Esophagus muscularis mucosa (tissue), 4 donors: ENCODE results near the gene FAM20A. TPM values are rescaled to one million over a fixed set of nuclear protein-coding genes. Genes with fewer than 3 reads are reported as not detected.
"Not testable (repeated sequence)": the region's sequence is repeated elsewhere in the genome, so short reads cannot be mapped to it uniquely, and the experiment has no call there.

Source experiments
- DNase-seq: peaks from one replicate; pipeline ENCODE4 v3.0.0-alpha.2; 2017; ENCODE audit errors: extremely low spot score
- H3K27ac ChIP-seq, 4 donors: fragments of 200-600 bp; sonication (generic); replicated peaks in 1 of 4; 1 replicate in 3 of 4; 2 replicates in 1 of 4; pipeline ENCODE4 v1.5.1; 2016 to 2019; ENCODE audit warnings: mild to moderate bottlenecking in 1 of 4
- H3K27me3 ChIP-seq, 4 donors: fragments of 200-600 bp; sonication (generic); one replicate each; pipeline versions ENCODE4 v1.5.1 to v1.6.0; 2016 to 2019
- H3K36me3 ChIP-seq, 4 donors: fragments of 200-600 bp; sonication (generic); one replicate each; pipeline ENCODE4 v1.5.1; 2016 to 2019
- H3K4me1 ChIP-seq, 4 donors: fragments of 200-600 bp; sonication (generic); one replicate each; pipeline ENCODE4 v1.5.1; 2016 to 2019
- H3K4me3 ChIP-seq, 4 donors: fragments of 200-600 bp; sonication (generic); 1 replicate in 2 of 4; 2 replicates in 2 of 4; pipeline ENCODE4 v1.5.1; 2016 to 2019; ENCODE audit warnings: mild to moderate bottlenecking in 4 of 4, moderate library complexity in 1 of 4
- H3K9me3 ChIP-seq, 4 donors: fragments of 200-600 bp; sonication (generic); 1 replicate in 3 of 4; 2 replicates in 1 of 4; pipeline ENCODE4 v1.5.1; 2016 to 2019
- EP300 ChIP-seq: sonication (generic); formaldehyde crosslinking; IDR thresholded peaks from one replicate; pipeline ENCODE4 v1.6.1; 2017; ENCODE audit warnings: antibody characterized with exemption
- POLR2A ChIP-seq: fragments of 450-650 bp; IDR thresholded peaks from one replicate; pipeline ENCODE4 v1.6.1; 2017; ENCODE audit warnings: antibody characterized with exemption, moderate library complexity, mild to moderate bottlenecking, low read depth
- POLR2AphosphoS5 ChIP-seq, 2 donors: sonication (generic); formaldehyde crosslinking; IDR thresholded peaks; one replicate each; pipeline ENCODE4 v1.6.1; 2017; ENCODE audit warnings: antibody characterized with exemption in 2 of 2
- WGBS: methylation state at CpG from one replicate; pipeline ENCODE4 v1.1.5; 2018; 5-methylcytosine and 5-hydroxymethylcytosine counted together
- intact Hi-C: fragments of 100-400 bp; cut with DNase I; formaldehyde crosslinking; loops from one replicate; pipeline ENCODE4 v1.15.1; 2023
- total RNA-seq, 4 donors: library from RNA; depleted of rRNA; stranded (reverse); fragments of >200 nt; gene quantifications; one replicate each; pipeline versions ENCODE4 v1.1.0 to v1.2.1, GENCODE V29; 2016
- TF ChIP-seq, protein P1 (sequence below), 3 experiments: fragments of 200-600 bp in 2 of 3; fragments of 450-650 bp in 1 of 3; sonication (generic) in 2 of 3; IDR thresholded peaks; one replicate each; pipeline ENCODE4 v1.5.1; 2017 to 2019; ENCODE audit warnings: antibody characterized with exemption in 3 of 3, mild to moderate bottlenecking in 2 of 3, moderate library complexity in 1 of 3

The FAM20A gene
- total RNA-seq, 4 donors from 2014 or later = 1.7 to 21.2 (median 3.2) TPM

DNA sequence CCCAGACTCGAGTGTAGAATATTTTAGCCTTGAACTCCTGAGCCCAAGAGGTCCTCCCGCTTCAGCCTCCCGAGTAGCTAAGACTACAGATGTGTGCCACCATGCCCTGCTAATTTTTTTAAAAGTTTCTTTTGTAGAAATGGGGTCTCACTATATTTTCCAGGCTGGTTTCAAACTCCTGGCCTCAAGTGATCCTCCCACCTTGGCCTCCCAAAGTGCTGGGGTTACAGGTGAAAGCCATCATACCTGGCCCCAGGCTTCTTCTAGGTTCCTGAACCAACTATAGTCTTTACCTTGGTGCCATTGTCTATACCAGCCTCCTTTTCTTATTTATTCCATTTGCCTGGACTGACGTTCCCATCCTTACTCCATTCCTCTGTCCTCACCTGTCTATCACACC lies 106.1 kb downstream of the FAM20A start:
- Histone ChIP-seq H3K27me3 (no peaks in the 10 kb centered on the region), H3K9me3 (no peaks in the 10 kb centered on the region), H3K27ac (peak overlapping the region in 1 of 4 donors; percentile 13), H3K4me3 (no peak overlapping the region), H3K36me3 (no peaks in the 10 kb centered on the region), H3K4me1 (peaks cover 24 to 36% (median 25%) of the 10 kb centered on the region in 4 donors)
- 89% methylated on average over 4 of the region's 4 CpGs for WGBS
- TF ChIP-seq, protein P1, sequence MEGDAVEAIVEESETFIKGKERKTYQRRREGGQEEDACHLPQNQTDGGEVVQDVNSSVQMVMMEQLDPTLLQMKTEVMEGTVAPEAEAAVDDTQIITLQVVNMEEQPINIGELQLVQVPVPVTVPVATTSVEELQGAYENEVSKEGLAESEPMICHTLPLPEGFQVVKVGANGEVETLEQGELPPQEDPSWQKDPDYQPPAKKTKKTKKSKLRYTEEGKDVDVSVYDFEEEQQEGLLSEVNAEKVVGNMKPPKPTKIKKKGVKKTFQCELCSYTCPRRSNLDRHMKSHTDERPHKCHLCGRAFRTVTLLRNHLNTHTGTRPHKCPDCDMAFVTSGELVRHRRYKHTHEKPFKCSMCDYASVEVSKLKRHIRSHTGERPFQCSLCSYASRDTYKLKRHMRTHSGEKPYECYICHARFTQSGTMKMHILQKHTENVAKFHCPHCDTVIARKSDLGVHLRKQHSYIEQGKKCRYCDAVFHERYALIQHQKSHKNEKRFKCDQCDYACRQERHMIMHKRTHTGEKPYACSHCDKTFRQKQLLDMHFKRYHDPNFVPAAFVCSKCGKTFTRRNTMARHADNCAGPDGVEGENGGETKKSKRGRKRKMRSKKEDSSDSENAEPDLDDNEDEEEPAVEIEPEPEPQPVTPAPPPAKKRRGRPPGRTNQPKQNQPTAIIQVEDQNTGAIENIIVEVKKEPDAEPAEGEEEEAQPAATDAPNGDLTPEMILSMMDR (IDR thresholded peaks at IDR 0.05) = no peak
- TF ChIP-seq POLR2AphosphoS5 (IDR thresholded peaks at IDR 0.05) = no peak
- no peak for TF ChIP-seq EP300
- TF ChIP-seq POLR2A = no peak
- no peak for DNase-seq
- intact Hi-C loops = no loop called here

- H3K4me3 ChIP-seq, intact Hi-C loops, H3K9me3 ChIP-seq, H3K36me3 ChIP-seq, H3K27me3 ChIP-seq, DNase-seq: not testable (repeated sequence)
- H3K4me1 ChIP-seq = peaks cover 24 to 29% (median 25%) of the 10 kb centered on the region in 4 donors
- H3K27ac ChIP-seq = peak overlapping the region in 3 of 4 donors; percentile 21 to 38 (median 38)
- 93% methylated on average over 8 of the region's 8 CpGs for WGBS
These were observed 108.6 kb downstream of the FAM20A start for GRCh38 chr17:68492394-68493054.

- Histone ChIP-seq H3K27me3 (no peaks in the 10 kb centered on the region), H3K36me3 (no peaks in the 10 kb centered on the region), H3K4me1 (peaks cover 24 to 29% (median 25%) of the 10 kb centered on the region in 4 donors), H3K9me3 (no peaks in the 10 kb centered on the region), H3K4me3 (no peak overlapping the region), H3K27ac (peak overlapping the region in 3 of 4 donors; percentile 21 to 38 (median 38))
- intact Hi-C loops = no loop called here
- 71% methylated on average over 12 of the region's 12 CpGs for WGBS
- TF ChIP-seq EP300 (no peak), POLR2A (no peak), POLR2AphosphoS5 (IDR thresholded peaks at IDR 0.05) (no peak)
- TF ChIP-seq, protein P1 (IDR thresholded peaks at IDR 0.05) = no peak
- DNase-seq = no peak
These were observed 109.6 kb downstream of the FAM20A start for GRCh38 chr17:68491381-68492231.

- Histone ChIP-seq H3K9me3 (no peaks in the 10 kb centered on the region), H3K27ac (peak overlapping the region in 1 of 4 donors; percentile 35), H3K36me3 (no peaks in the 10 kb centered on the region), H3K27me3 (no peaks in the 10 kb centered on the region), H3K4me3 (no peak overlapping the region), H3K4me1 (peaks cover 24 to 29% (median 25%) of the 10 kb centered on the region in 4 donors)
- DNase-seq = no peak
- 61% methylated on average over 4 of the region's 4 CpGs for WGBS
- TF ChIP-seq EP300 (no peak), POLR2AphosphoS5 (IDR thresholded peaks at IDR 0.05) (no peak), POLR2A (no peak)
- TF ChIP-seq, protein P1 (IDR thresholded peaks at IDR 0.05) = no peak
- intact Hi-C loops = no loop called here
These were observed 111.2 kb downstream of the FAM20A start for GRCh38 chr17:68489919-68490318.

Other genes with a start within 250 kb of the FAM20A start
- gene WIPI1, start 143.9 kb downstream of the FAM20A start, total RNA-seq = 10 to 100 TPM; 27.0 to 59.4 (median 43.5) TPM
- gene PRKAR1A, start 88.9 kb downstream of the FAM20A start, total RNA-seq = 100 to 1,000 TPM; 179 to 311 (median 219) TPM